Measurements from ENCODE around the gene MVK. TPM values are rescaled to one million over a fixed set of nuclear protein-coding genes. Genes with fewer than 3 reads are reported as not detected.

Gene MVK
- total RNA-seq, 1 donor from 2014 or later, result 12.4 TPM

DNA sequence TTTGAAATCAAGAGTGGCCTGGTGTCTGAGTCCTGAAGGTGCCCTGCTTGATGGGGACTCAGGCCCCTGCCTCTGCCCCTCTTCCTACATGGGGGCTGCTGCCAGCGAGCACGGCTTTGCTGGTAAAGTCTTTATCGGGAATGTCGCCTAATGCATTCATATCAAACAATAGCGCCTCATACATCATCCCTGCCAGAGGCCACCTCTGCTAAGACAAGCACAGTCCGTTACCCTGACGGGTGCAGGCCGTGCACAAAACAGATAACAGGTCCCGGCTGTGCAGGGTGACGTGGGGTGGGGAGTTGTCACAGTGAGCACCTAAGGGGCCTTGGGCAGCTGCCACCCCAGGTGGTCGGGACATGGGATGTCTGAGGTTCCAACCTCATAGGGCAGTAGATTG, 71.6 kb downstream of the MVK start:
- Histone ChIP-seq H3K9me3 (ENCODE audit: insufficient read depth, low read depth, low read length) (no peaks in the 10 kb centered on the region), H3K27me3 (ENCODE audit: insufficient read depth, low read length) (peaks cover 37% of the 10 kb centered on the region), H3K36me3 (ENCODE audit: insufficient read depth, low read length) (no peaks in the 10 kb centered on the region), H4K20me1 (ENCODE audit: insufficient read depth, low read length) (no peaks in the 10 kb centered on the region), H3K79me2 (ENCODE audit: insufficient read depth, low read length) (no peaks in the 10 kb centered on the region), H3K4me3 (ENCODE audit: insufficient read depth, low read depth, low read length) (no peak overlapping the region), H3K9ac (ENCODE audit: low read length) (no peak overlapping the region), H3K4me2 (ENCODE audit: low read length) (no peak overlapping the region), H3K4me1 (ENCODE audit: insufficient read depth, low read length) (no peaks in the 10 kb centered on the region), H3K27ac (ENCODE audit: low read depth, low read length) (no peak overlapping the region), H2AFZ (ENCODE audit: low read depth, low read length) (no peak overlapping the region)
- FAIRE-seq (no peak), DNase-seq (ENCODE audit: low read depth) (no peak)
- H3K9me3 Mint-ChIP-seq (ENCODE audit: unreplicated experiment), result no peaks in the 10 kb centered on the region
- no peaks in the 10 kb centered on the region for H3K36me3 Mint-ChIP-seq (ENCODE audit: low read depth, unreplicated experiment)
- H3K27ac Mint-ChIP-seq (ENCODE audit: unreplicated experiment), result no peak overlapping the region
- H3K4me3 Mint-ChIP-seq (ENCODE audit: unreplicated experiment), result no peak overlapping the region
- H3K27me3 Mint-ChIP-seq (ENCODE audit: low read depth, unreplicated experiment), result peaks cover 38% of the 10 kb centered on the region
- H3K4me1 Mint-ChIP-seq (ENCODE audit: low read depth, unreplicated experiment), result no peaks in the 10 kb centered on the region
- TF ChIP-seq CTCF (IDR thresholded peaks at IDR 0.05; ENCODE audit: insufficient read depth, low read depth, low read length) (no peak), EZH2 (IDR thresholded peaks at IDR 0.05; ENCODE audit: insufficient read depth, low read length) (no peak)

GRCh38 chr12:109645708-109646107, 72.1 kb downstream of the MVK start:
- Histone ChIP-seq H3K4me3 (ENCODE audit: insufficient read depth, low read depth, low read length) (no peak overlapping the region), H3K9me3 (ENCODE audit: insufficient read depth, low read depth, low read length) (no peaks in the 10 kb centered on the region), H3K27ac (ENCODE audit: low read depth, low read length) (no peak overlapping the region), H3K9ac (ENCODE audit: low read length) (no peak overlapping the region), H3K36me3 (ENCODE audit: insufficient read depth, low read length) (no peaks in the 10 kb centered on the region), H3K79me2 (ENCODE audit: insufficient read depth, low read length) (no peaks in the 10 kb centered on the region), H3K27me3 (ENCODE audit: insufficient read depth, low read length) (peaks cover 37% of the 10 kb centered on the region), H3K4me1 (ENCODE audit: insufficient read depth, low read length) (no peaks in the 10 kb centered on the region), H3K4me2 (ENCODE audit: low read length) (no peak overlapping the region), H2AFZ (ENCODE audit: low read depth, low read length) (no peak overlapping the region), H4K20me1 (ENCODE audit: insufficient read depth, low read length) (no peaks in the 10 kb centered on the region)
- Mint-ChIP-seq H3K27ac (ENCODE audit: unreplicated experiment) (no peak overlapping the region), H3K4me1 (ENCODE audit: low read depth, unreplicated experiment) (no peaks in the 10 kb centered on the region), H3K4me3 (ENCODE audit: unreplicated experiment) (no peak overlapping the region), H3K36me3 (ENCODE audit: low read depth, unreplicated experiment) (no peaks in the 10 kb centered on the region), H3K27me3 (ENCODE audit: low read depth, unreplicated experiment) (peaks cover 40% of the 10 kb centered on the region), H3K9me3 (ENCODE audit: unreplicated experiment) (no peaks in the 10 kb centered on the region)
- DNase-seq (ENCODE audit: low read depth) (no peak), FAIRE-seq (no peak)
- TF ChIP-seq CTCF (IDR thresholded peaks at IDR 0.05; ENCODE audit: insufficient read depth, low read depth, low read length) (no peak), EZH2 (IDR thresholded peaks at IDR 0.05; ENCODE audit: insufficient read depth, low read length) (no peak)

Other genes with a start within 250 kb of the MVK start
- gene MYO1H, start 225.9 kb upstream of the MVK start, total RNA-seq, result not detected in 2 replicates
- gene KCTD10, start 96.5 kb upstream of the MVK start, total RNA-seq, result 118 and 120 TPM in 2 replicates
- 34.4 and 42.6 TPM in 2 replicates for gene UBE3B, start 96.2 kb upstream of the MVK start, total RNA-seq
- 15.2 and 17.8 TPM in 2 replicates for gene MMAB, start 290 bp upstream of the MVK start, total RNA-seq
- 1.2 and 1.4 TPM in 2 replicates for gene FAM222A, start 140.0 kb downstream of the MVK start, total RNA-seq

Measured in astrocyte (in vitro differentiated cells and primary cell).